Caco-2 (cell line): ENCODE measurements around the gene TFE3. TPM values are rescaled to one million over a fixed set of nuclear protein-coding genes. Genes with fewer than 3 reads are reported as not detected.

Experiments used
- Bru-seq: library from RNA; stranded (reverse); fragments of 400-500 nt; gene quantifications from one replicate; lab custom pipeline; 2021; lab: Mats Ljungman, UMichigan
- BruChase-seq, 2 experiments: library from RNA; stranded (reverse); fragments of 400-500 nt; gene quantifications; one replicate each; lab custom pipeline; 2021; lab: Mats Ljungman, UMichigan
- BruUV-seq: library from RNA; stranded (reverse); fragments of 400-500 nt; replicated peaks from 2 replicates; lab custom pipeline; 2021; lab: Mats Ljungman, UMichigan
- CTCF ChIA-PET: fragments of 300-600 bp; sonication (Branson Sonifier 250); formaldehyde crosslinking; loops from one replicate; lab custom pipeline; 2022; ENCODE audit warnings: antibody characterized with exemption; lab: Charles Lee
- POLR2A ChIA-PET: fragments of 300-600 bp; sonication (Branson Sonifier 250); formaldehyde crosslinking; loops from one replicate; lab custom pipeline; 2022; ENCODE audit warnings: antibody characterized with exemption; lab: Charles Lee
- DNase-seq, 2 experiments: peaks; one replicate each; pipeline versions ENCODE4 v3.0.0 to v3.0.0-alpha.2; 2020 to 2022
- H3K27me3 ChIP-seq: replicated peaks from 2 replicates; pipeline ENCODE4 v1.6.0; 2011; ENCODE audit warnings: low read length; ENCODE audit not compliant: control insufficient read depth, insufficient read depth
- H3K36me3 ChIP-seq: 2 replicates; pipeline ENCODE4 v1.5.1; 2011; ENCODE audit warnings: low read length; ENCODE audit not compliant: control insufficient read depth, insufficient read depth
- H3K4me1 ChIP-seq: fragments of 250-450 bp; sonication (Bioruptor Pico); 2 replicates; pipeline ENCODE4 v1.5.1; 2020; ENCODE audit warnings: mild to moderate bottlenecking
- H3K4me3 ChIP-seq: 2 replicates; pipeline ENCODE4 v1.5.1; 2011; ENCODE audit warnings: low read depth, mild to moderate bottlenecking, control low read depth, low read length
- H3K9me3 ChIP-seq: fragments of 250-450 bp; sonication (Bioruptor Pico); 2 replicates; pipeline ENCODE4 v1.5.1; 2020; ENCODE audit warnings: mild to moderate bottlenecking, moderate library complexity
- H3K27ac Mint-ChIP-seq: one replicate; pipeline ENCODE4 v1.8.0; 2022; ENCODE audit warnings: mixed read lengths; ENCODE audit not compliant: unreplicated experiment
- H3K27me3 Mint-ChIP-seq: one replicate; pipeline ENCODE4 v1.8.0; 2022; ENCODE audit warnings: mixed read lengths; ENCODE audit not compliant: insufficient read depth, unreplicated experiment
- H3K36me3 Mint-ChIP-seq: one replicate; pipeline ENCODE4 v1.8.0; 2022; ENCODE audit warnings: mild to moderate bottlenecking, mixed read lengths; ENCODE audit not compliant: insufficient read depth, unreplicated experiment
- H3K4me1 Mint-ChIP-seq: one replicate; pipeline ENCODE4 v1.8.0; 2022; ENCODE audit warnings: low read depth, mixed read lengths; ENCODE audit not compliant: unreplicated experiment
- H3K4me3 Mint-ChIP-seq: one replicate; pipeline ENCODE4 v1.8.0; 2022; ENCODE audit warnings: mild to moderate bottlenecking, moderate library complexity, mixed read lengths; ENCODE audit not compliant: unreplicated experiment
- H3K9me3 Mint-ChIP-seq: one replicate; pipeline ENCODE4 v1.8.0; 2022; ENCODE audit warnings: mixed read lengths; ENCODE audit not compliant: unreplicated experiment
- CTCF ChIP-seq, 2 experiments: fragments of 200-600 bp in 1 of 2; IDR thresholded peaks; 1 replicate in 1 of 2; 2 replicates in 1 of 2; pipeline versions ENCODE4 v1.5.1 to v1.8.0; 2011 to 2022; ENCODE audit warnings: antibody characterized with exemption in 1 of 2, control low read depth in 1 of 2, inconsistent platforms in 1 of 2, low read depth in 1 of 2, low read length in 1 of 2, mild to moderate bottlenecking in 1 of 2, moderate library complexity in 1 of 2; ENCODE audit not compliant: insufficient read depth in 1 of 2, severe bottlenecking in 1 of 2, unreplicated experiment in 1 of 2
- intact Hi-C: fragments of 100-400 bp; cut with micrococcal nuclease; formaldehyde crosslinking; loops from one replicate; pipeline ENCODE4 v1.10.0; 2022; ENCODE audit not compliant: unreplicated experiment
- long read RNA-seq: library from polyadenylated mRNA; stranded (forward); transcript quantifications from one replicate; pipeline ENCODE4 v2.0.0, GENCODE V29; 2022
- total RNA-seq: library from RNA; stranded (reverse); gene quantifications from 2 replicates; pipeline ENCODE4 v1.2.3, GENCODE V29; 2022

The TFE3 gene
- total RNA-seq (28.1 and 32.0 TPM in 2 replicates), Bru-seq, nascent RNA (percentile 60 among the genes with signal in this experiment), BruChase-seq, experiment 1, labeled RNA remaining after a 2-hour chase (percentile 74 among the genes with signal in this experiment), BruChase-seq, experiment 2, labeled RNA remaining after a 6-hour chase (percentile 82 among the genes with signal in this experiment)
- long read RNA-seq, transcript TFE3-201 (10 exons, 3,415 nt) = major isoform, 15 of 43 reads
- long read RNA-seq, partial matches to known transcripts = 5 of 43 reads
- long read RNA-seq, other reads (novel, unspliced or antisense) = 21 of 43 reads

GRCh38 chrX:49043220-49043986 lies at the start of gene TFE3:
TFE3 (minus strand) TSS chrX:49043357; CDS start chrX:49043226, 131 bp downstream.
- H3K36me3 Mint-ChIP-seq = peaks cover 31% of the 10 kb centered on the region
- POLR2A ChIA-PET = interaction anchor here (0.6 to 1.2 kb wide), 4 partner anchors 10 to 906 kb away, joined by 3 to 14 read pairs (median 8); no protein-coding TSS in a partner anchor
- no TSS peak for BruUV-seq
- Histone ChIP-seq H3K27me3 (no peaks in the 10 kb centered on the region), H3K4me1 (peaks cover 16% of the 10 kb centered on the region), H3K4me3 (peak within 1 kb of the TSS; percentile 79), H3K9me3 (no peaks in the 10 kb centered on the region), H3K36me3 (no peaks in the 10 kb centered on the region)
- DNase-seq = peak; percentile 96 to 98
- intact Hi-C loops = loop anchor here (1.0 to 10.0 kb wide), 7 partner anchors 31 to 146 kb away; partner anchors contain the start of genes GRIPAP1, PIM2, PQBP1 and PRAF2
- peaks cover 7% of the 10 kb centered on the region for H3K4me1 Mint-ChIP-seq
- no peaks in the 10 kb centered on the region for H3K27me3 Mint-ChIP-seq
- H3K9me3 Mint-ChIP-seq = no peaks in the 10 kb centered on the region
- peak within 1 kb of the TSS; percentile 95 for H3K27ac Mint-ChIP-seq
- H3K4me3 Mint-ChIP-seq = peak within 1 kb of the TSS; percentile 88
- CTCF ChIA-PET = interaction anchor here (0.6 to 2.1 kb wide), 6 partner anchors 16 to 112 kb away, joined by 3 to 6 read pairs (median 4); no protein-coding TSS in a partner anchor
- TF ChIP-seq CTCF (IDR thresholded peaks at IDR 0.05; ENCODE audit: insufficient read depth in 1 of 2, low read depth in 1 of 2, low read length in 1 of 2, severe bottlenecking in 1 of 2, unreplicated experiment in 1 of 2) = peak; percentile 41 to 48

GRCh38 chrX:49089553-49089952 lies 46.4 kb upstream of the TFE3 start:
- no peak overlapping the region for H3K27ac Mint-ChIP-seq

More at GRCh38 chrX:49089553-49089952, 46.4 kb upstream of the TFE3 start:
- H3K4me3 Mint-ChIP-seq = no peak overlapping the region
- ChIA-PET POLR2A (interaction anchor here (0.7 kb wide), 1 partner anchor 10 kb away, joined by 5 read pairs; the partner anchor contains the start of gene WDR45), CTCF (interaction anchor here (1.0 kb wide), 1 partner anchor 11 kb away, joined by 4 read pairs; no protein-coding TSS in a partner anchor)
- H3K36me3 Mint-ChIP-seq = no peaks in the 10 kb centered on the region
- intact Hi-C loops = no loop called here
- H3K27me3 ChIP-seq = no peaks in the 10 kb centered on the region
- DNase-seq = no peak
- BruUV-seq = no TSS peak
- H3K9me3 Mint-ChIP-seq = no peaks in the 10 kb centered on the region
- no peaks in the 10 kb centered on the region for H3K9me3 ChIP-seq
- TF ChIP-seq CTCF (IDR thresholded peaks at IDR 0.05; ENCODE audit: insufficient read depth in 1 of 2, low read depth in 1 of 2, low read length in 1 of 2, severe bottlenecking in 1 of 2, unreplicated experiment in 1 of 2) = no peak
- H3K4me1 ChIP-seq = no peaks in the 10 kb centered on the region; the same call in 1 of the 2 replicates
- H3K4me3 ChIP-seq = no peak overlapping the region
- H3K4me1 Mint-ChIP-seq = no peaks in the 10 kb centered on the region
- H3K27me3 Mint-ChIP-seq = no peaks in the 10 kb centered on the region
- H3K36me3 ChIP-seq = no peaks in the 10 kb centered on the region
